Activated CD4-positive, CD25-positive, alpha-beta regulatory T cell treated with anti-CD3 and anti-CD28 coated beads, Interleukin-2, amount 50 U/mL, for 24 hours (primary cell): ENCODE measurements around the gene RIPPLY1.
"Not testable (repeated sequence)": the region's sequence is repeated elsewhere in the genome, so short reads cannot be mapped to it uniquely, and the experiment has no call there.

Experiments used
- ATAC-seq, 2 donors: fragments of 150-1000 bp; cut with Tn5 transposase; one replicate each; pipeline ENCODE4 v1.10.0; 2021; ENCODE audit warnings: mild to moderate bottlenecking in 1 of 2, moderate library complexity in 1 of 2

Gene RIPPLY1

GRCh38 chrX:106905064-106905708 lies 2.0 kb upstream of the RIPPLY1 start:
- no peak for ATAC-seq

DNA sequence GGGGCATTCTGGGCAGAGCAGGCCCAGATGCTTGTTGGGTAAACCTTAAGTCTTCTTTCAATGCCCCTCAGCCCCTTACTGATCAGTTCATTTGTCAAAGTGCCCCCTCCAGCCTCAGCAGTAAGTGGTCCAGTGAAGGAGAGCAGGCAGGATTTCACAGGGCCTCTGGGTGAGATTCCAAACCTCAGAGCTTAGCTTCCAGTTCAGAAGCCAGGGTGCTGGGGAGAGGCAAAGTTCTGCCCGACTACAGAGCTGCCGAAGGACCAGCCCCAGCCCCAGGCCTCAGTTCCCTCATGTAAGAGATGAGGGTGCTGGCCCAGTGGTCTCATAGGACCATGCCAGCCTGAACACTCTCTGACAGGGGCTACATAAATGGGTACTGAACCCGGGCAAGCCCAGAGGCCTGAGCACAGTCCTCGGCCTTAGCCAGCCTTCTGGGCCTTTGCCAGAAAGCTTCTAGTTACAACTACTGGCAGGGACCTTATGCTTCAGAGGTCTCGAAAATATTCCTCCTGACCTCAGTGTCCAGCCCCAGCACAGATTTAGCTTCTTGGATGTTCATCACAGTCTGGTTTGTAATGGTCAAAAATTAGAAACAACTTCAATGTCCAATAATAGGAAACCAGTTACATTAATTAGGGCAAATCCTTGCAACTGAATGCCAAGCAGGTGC lies 851 bp upstream of the RIPPLY1 start:
- ATAC-seq: no peak

DNA sequence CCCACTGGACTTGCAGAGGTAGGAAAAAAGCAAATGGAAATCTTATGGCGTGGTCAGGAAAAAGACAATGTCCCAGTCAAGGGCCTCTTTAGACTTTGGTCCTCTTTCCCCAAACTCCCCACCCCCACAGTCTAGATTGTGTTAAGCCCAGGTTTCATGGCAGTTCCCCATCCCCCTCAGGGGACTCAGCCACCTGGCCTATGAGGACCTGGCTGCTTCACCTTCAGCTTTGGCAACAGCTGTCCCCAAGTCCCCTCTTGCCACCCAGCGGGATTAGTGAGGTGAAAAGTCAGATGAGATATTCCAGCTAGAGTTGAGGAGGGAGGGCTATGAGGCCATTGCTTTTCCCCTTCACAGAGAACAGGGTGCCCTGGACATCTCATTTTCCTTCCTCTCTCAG lies 457 bp downstream of the RIPPLY1 start:
- no peak for ATAC-seq

DNA sequence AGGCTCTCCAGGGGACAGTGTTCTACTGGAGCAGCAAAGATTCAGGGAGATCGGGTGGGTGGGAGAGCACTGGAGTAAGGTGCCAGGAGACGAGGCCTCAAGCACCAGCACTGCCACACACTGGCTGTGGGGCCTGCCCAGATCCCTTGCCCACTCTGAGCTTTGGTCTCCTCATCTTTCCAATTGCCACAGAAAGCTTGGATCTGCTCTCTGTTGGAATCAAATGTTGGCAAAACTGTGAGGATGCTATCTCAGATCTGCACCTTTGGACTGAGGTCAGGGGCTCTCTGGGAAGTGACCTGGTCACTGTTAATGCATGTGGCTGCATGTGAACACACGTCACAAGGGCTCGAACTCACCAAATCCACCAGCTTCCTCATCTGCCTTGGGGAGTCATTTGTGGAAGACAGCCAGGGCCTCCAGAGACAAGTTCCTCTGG lies 1.3 kb downstream of the RIPPLY1 start:
- no peak for ATAC-seq

- ATAC-seq: no peak
Measured at GRCh38 chrX:106901341-106901740, 1.8 kb downstream of the RIPPLY1 start.

DNA sequence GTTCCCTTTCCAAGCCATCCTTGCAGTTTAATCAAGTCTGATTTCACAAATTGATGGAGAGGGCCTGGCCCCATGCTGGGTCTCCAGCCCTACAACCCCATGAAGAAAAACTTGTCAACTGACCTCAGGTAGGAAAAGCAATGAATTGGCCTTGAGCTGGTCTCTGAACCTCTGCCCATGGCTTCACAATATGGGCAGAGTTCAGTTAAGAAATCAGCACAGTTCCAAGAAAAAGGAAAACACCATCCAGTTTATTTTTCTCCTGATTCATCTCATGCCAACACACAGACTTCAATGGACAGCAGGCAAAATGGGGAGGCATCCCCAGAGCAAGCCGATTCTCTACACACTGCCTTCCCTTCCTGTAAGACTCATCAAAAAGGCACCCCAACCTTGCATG lies 3.3 kb downstream of the RIPPLY1 start:
- no peak for ATAC-seq

GRCh38 chrX:106899276-106899675 lies 3.9 kb downstream of the RIPPLY1 start:
- ATAC-seq: no peak

DNA sequence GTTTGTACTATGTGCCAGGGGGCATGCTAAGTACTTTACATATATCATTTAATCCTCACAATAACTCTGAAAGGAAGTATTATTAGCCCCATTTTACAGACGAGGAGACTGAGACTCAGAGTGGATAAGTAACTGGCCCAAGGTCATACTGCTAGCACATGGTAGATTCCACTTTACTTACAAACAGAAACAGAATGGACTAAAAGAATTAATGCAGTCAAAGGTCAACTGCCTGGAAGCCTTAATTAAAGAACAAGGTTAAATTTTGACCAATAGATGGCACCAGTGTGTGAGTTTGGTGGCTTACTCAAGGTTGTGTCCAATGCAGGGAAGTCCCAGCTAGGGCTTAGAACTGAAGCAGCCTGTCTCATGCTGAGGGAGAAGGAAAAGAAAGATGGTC lies 4.7 kb downstream of the RIPPLY1 start:
- no peak for ATAC-seq

DNA sequence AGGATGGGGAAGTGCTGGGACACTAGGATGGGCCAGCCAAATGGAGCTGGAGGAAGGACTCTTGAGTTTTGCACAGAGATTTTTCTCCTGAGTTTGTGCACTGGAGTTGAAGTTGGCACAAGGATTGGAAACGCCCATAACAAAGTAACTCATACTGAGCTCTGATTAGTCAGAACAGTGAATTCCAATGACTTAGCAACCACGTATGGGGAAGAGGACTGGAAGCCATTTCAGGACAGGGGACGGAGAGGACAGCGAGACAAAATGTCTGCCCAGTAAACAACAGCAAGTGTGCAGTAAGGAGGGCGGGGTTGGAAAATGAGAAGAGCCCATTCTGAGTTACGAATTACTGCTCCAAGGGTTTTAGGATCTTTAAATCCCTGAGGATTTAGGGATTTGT lies 5.9 kb downstream of the RIPPLY1 start:
- no peak for ATAC-seq

- ATAC-seq: no peak
Measured at GRCh38 chrX:106894978-106895452, 8.1 kb downstream of the RIPPLY1 start.

DNA sequence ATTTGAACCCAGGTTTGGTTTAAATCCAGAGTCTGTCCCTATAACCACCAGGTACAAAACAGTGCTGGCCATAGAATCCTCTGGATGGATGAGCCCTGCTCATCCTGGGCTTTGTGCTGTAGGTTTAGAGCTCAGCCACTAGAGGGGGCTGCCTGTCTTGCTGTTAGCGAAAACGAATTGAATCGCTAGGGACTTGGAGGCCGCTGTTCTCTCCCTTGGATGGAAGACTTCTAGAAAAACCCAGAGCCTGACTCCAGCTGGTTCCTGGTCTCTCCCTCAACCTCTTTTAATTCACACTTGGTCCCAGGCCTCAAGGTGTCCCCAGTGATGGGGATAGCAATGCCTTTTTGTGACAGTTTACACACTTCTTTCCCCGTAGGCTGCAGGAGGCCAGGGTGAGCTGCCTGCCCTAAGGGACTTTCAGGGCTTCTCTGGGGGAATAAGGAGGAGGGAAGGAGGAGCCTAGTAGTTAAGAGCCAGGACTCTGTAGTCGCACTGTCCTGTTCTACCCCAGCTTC lies 8.7 kb downstream of the RIPPLY1 start:
- no peak for ATAC-seq

DNA sequence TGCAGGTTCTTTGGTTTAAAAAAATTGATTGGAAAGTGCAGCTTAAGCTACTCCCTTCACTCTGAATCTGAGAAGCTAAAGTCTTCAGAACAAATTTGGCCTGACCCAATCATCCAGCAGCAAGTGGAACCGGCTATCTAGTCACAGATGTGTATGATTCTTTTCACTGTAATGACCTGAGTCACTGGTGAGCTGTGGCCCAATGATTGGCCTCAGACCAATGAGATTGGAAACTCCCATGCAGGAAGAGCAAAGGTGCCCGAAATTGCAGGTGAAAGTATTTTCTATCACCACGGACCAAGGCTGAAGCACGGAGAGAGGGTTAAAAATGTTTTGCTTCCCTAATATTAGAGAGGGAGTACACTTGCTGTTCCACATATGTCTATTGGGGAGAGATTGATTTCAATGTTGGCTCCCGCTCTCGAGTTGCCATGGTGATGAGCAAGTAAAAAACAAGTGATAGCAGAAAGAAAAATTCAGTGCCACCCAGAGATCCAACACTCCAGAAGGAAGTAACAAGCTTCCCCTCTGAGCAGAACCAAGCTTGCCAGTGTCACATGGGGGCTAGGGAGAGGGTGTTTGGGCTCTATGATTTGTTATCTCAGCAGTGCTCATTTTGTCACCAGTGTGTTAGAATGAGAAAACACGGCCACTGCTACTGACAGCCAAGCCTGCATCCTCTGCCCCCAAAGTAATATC lies 11.2 kb downstream of the RIPPLY1 start:
- no peak for ATAC-seq

- no peak for ATAC-seq
Measured at GRCh38 chrX:106889468-106889867, 13.7 kb downstream of the RIPPLY1 start.

DNA sequence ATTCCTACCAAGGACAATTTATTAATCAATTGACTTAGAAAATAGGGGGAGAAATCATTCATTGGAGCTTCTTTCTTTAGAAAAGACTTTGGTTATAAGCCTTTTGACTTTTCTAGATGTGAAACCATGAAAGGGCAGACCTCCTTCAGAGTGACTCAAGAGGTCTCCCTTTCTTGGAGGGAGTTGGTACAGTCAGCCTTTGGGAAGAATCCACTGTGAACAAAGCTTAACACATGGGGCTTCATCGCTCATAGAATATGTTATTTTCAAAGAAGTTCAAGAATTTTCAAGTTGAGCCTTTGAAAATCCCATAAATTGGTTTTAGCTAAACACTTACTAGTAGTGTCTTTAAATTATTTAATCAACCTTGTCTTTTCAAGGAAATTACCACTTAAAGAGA lies 28.0 kb downstream of the RIPPLY1 start:
- no peak for ATAC-seq

- no peak for ATAC-seq
Measured at GRCh38 chrX:106874075-106874474, 29.1 kb downstream of the RIPPLY1 start.

DNA sequence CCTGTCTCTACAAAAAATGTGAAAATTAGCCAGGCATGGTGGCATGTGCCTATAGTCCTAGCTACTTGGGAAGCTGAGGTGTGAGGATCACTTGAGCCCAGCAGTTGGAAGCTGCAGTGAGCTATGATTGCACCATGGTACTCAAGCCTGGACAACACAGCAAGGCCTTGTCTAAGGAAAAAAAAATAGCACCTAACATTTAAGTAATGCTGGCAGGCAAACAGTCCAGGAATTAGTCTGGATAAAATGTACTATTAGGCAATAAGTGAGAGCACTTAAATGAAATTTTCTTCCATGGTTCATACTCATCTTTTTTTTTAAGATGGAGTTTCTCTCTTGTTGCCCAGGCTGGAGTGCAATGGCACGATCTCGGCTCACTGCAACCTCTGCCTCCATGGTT lies 30.3 kb downstream of the RIPPLY1 start:
- ATAC-seq: not testable (repeated sequence)

GRCh38 chrX:106863697-106864096 lies 39.4 kb downstream of the RIPPLY1 start:
- ATAC-seq: no peak

GRCh38 chrX:106862972-106863688 lies 40.0 kb downstream of the RIPPLY1 start:
- ATAC-seq: no peak
